ENCODE data around the gene RBM8A. TPM values are rescaled to one million over a fixed set of nuclear protein-coding genes. Genes with fewer than 3 reads are reported as not detected.

RBM8A gene
- total RNA-seq, 1 experiment from 2014 or later: 482 TPM

- TSS peak; percentile 85 for BruUV-seq (replicated peaks)
Measured at GRCh38 chr1:145964328-145965118, 37.2 kb upstream of the RBM8A start, which contains the start of the genes ANKRD34A and POLR3GL. ANKRD34A (minus strand) TSS chr1:145964575; CDS start chr1:145961759, 2,816 bp downstream. POLR3GL (plus strand) TSS chr1:145964690; CDS start chr1:145974866, 10,176 bp downstream.

GRCh38 chr1:145963265-145964019 is 36.2 kb upstream of the RBM8A start:
- Histone ChIP-seq H3K9me2 (replicated peaks; ENCODE audit: low read length) (no peaks in the 10 kb centered on the region), H3K79me2 (ENCODE audit: low read length) (no peaks in the 10 kb centered on the region), H3F3A (ENCODE audit: low read length, unreplicated experiment) (no peaks in the 10 kb centered on the region), H3K9ac (ENCODE audit: low read length) (peak overlapping the region; percentile 56), H2AFZ (ENCODE audit: low read length) (peak overlapping the region; percentile 87), H3K36me3 (ENCODE audit: low read depth, low read length) (no peaks in the 10 kb centered on the region), H4K20me1 (ENCODE audit: low read length) (no peaks in the 10 kb centered on the region), H3K27me3 (ENCODE audit: low read length) (no peaks in the 10 kb centered on the region), H3K4me1 (ENCODE audit: insufficient read depth, low read length) (peaks cover 37% of the 10 kb centered on the region), H3K4me2 (ENCODE audit: low read length) (peak overlapping the region; percentile 91), H3K4me3 (ENCODE audit: low read length) (peak overlapping the region; percentile 76), H3K27ac (ENCODE audit: low read length) (peak overlapping the region; percentile 0; the same call in 1 of the 2 replicates), H3K9me3 (ENCODE audit: low read length) (no peaks in the 10 kb centered on the region)
- intact Hi-C loops (cut with micrococcal nuclease): loop anchor here (1.0 kb wide), 4 partner anchors 16 to 104 kb away; partner anchors contain the start of gene PIAS3
- peak; percentile 83 for DNase-seq
- no TSS peak for BruUV-seq (replicated peaks)
- ChIA-PET CTCF (interaction anchor here (1.5 kb wide), 1 partner anchor 44 kb away, joined by 4 read pairs; no protein-coding TSS in a partner anchor), POLR2A (ENCODE audit: unreplicated experiment) (interaction anchor here (0.7 to 1.2 kb wide), 2 partner anchors 36 to 189 kb away, joined by 3 to 5 read pairs; partner anchors contain the start of gene RBM8A)
- TF ChIP-seq EZH2phosphoT487 (IDR thresholded peaks at IDR 0.05; ENCODE audit: borderline replicate concordance, low read length) (no peak), EZH2 (IDR thresholded peaks at IDR 0.05; ENCODE audit: low read length, unreplicated experiment) (no peak), CTCF (conservative IDR thresholded peaks at IDR 0.05; ENCODE audit: low read depth, low read length) (no peak)
- ATAC-seq: peak; percentile 21

More at GRCh38 chr1:145964328-145965118, 37.2 kb upstream of the RBM8A start, which contains the start of the genes ANKRD34A and POLR3GL:
- H3K4me1 ChIP-seq (ENCODE audit: insufficient read depth, low read length): peaks cover 35% of the 10 kb centered on the region
- peak within 1 kb of the TSS; percentile 91 for H3K4me2 ChIP-seq (ENCODE audit: low read length)
- ChIA-PET POLR2A (ENCODE audit: unreplicated experiment) (interaction anchor here (0.5 to 1.2 kb wide), 6 partner anchors 16 to 1720 kb away, joined by 3 to 9 read pairs (median 3); partner anchors contain the start of gene RBM8A), CTCF (interaction anchor here (0.6 to 1.5 kb wide), 5 partner anchors 11 to 156 kb away, joined by 3 to 6 read pairs (median 4); partner anchors contain the start of gene PIAS3)
- H4K20me1 ChIP-seq (ENCODE audit: low read length): no peaks in the 10 kb centered on the region
- H3K9me2 ChIP-seq (replicated peaks; ENCODE audit: low read length): no peaks in the 10 kb centered on the region
- H3K79me2 ChIP-seq (ENCODE audit: low read length): no peaks in the 10 kb centered on the region
- H2AFZ ChIP-seq (ENCODE audit: low read length): peak within 1 kb of the TSS; percentile 87
- H3K4me3 ChIP-seq (ENCODE audit: low read length): peak within 1 kb of the TSS; percentile 76
- no peaks in the 10 kb centered on the region for H3K27me3 ChIP-seq (ENCODE audit: low read length)
- no peaks in the 10 kb centered on the region for H3F3A ChIP-seq (ENCODE audit: low read length, unreplicated experiment)
- peak; percentile 99 for DNase-seq
- no peak for TF ChIP-seq CTCF (conservative IDR thresholded peaks at IDR 0.05; ENCODE audit: low read depth, low read length)
- no peak for TF ChIP-seq EZH2 (IDR thresholded peaks at IDR 0.05; ENCODE audit: low read length, unreplicated experiment)
- no peak for TF ChIP-seq EZH2phosphoT487 (IDR thresholded peaks at IDR 0.05; ENCODE audit: borderline replicate concordance, low read length)
- no peaks in the 10 kb centered on the region for H3K36me3 ChIP-seq (ENCODE audit: low read depth, low read length)
- H3K9ac ChIP-seq (ENCODE audit: low read length): peak within 1 kb of the TSS; percentile 56
- no peaks in the 10 kb centered on the region for H3K9me3 ChIP-seq (ENCODE audit: low read length)
- intact Hi-C loops (cut with micrococcal nuclease): loop anchor here (1.0 kb wide), 4 partner anchors 15 to 105 kb away; partner anchors contain the start of gene PIAS3
- ATAC-seq: peak; percentile 84
- peak within 1 kb of the TSS; percentile 3; the same call in 1 of the 2 replicates for H3K27ac ChIP-seq (ENCODE audit: low read length)

All from PC-3 (cell line).